Pancreas (tissue), 10 donors: ENCODE measurements around the gene CTNNA2. TPM values are rescaled to one million over a fixed set of nuclear protein-coding genes. Genes with fewer than 3 reads are reported as not detected.

Experiments
- ATAC-seq, 4 donors: fragments of 200-7000 bp; cut with Tn5 transposase; one replicate each; pipeline versions ENCODE4 v1.8.0 to v1.9.1; 2020; ENCODE audit warnings: mild to moderate bottlenecking in 4 of 4, moderate library complexity in 4 of 4
- DNase-seq, 6 donors: peaks; one replicate each; pipeline ENCODE4 v3.0.0-alpha.2; 2020
- FAIRE-seq: peaks from 2 replicates; lab custom pipeline; 2012; peaks lifted over from hg19 to GRCh38; lab: Jason Lieb, UNC
- H3K27ac ChIP-seq, 4 donors: fragments of 200-600 bp; sonication (generic); 1 replicate in 3 of 4; 2 replicates in 1 of 4; pipeline versions ENCODE4 v1.5.0 to v1.8.0; 2020
- H3K27me3 ChIP-seq, 4 donors: fragments of 200-600 bp; one replicate each; pipeline ENCODE4 v1.8.0; 2021
- H3K36me3 ChIP-seq, 3 donors: fragments of 200-600 bp; sonication (generic) in 1 of 3; one replicate each; pipeline versions ENCODE4 v1.5.0 to v1.8.0; 2020 to 2021
- H3K4me1 ChIP-seq, 3 donors: fragments of 200-600 bp; one replicate each; pipeline ENCODE4 v1.8.0; 2021
- H3K4me3 ChIP-seq, 4 donors: fragments of 200-600 bp; sonication (generic) in 2 of 4; one replicate each; pipeline versions ENCODE4 v1.5.0 to v1.8.0; 2020 to 2021
- H3K9me3 ChIP-seq, 4 donors: fragments of 200-600 bp; one replicate each; pipeline ENCODE4 v1.8.0; 2021
- WGBS, 2 donors: extraction: QIAGEN DNeasy Blood & Tissue Kit; methylation state at CpG; one replicate each; pipeline ENCODE4 v1.1.7; 2013; 5-methylcytosine and 5-hydroxymethylcytosine counted together
- intact Hi-C, 3 donors: fragments of 100-400 bp; cut with DNase I; formaldehyde crosslinking; loops; one replicate each; pipeline versions ENCODE4 v1.11.1 to v1.14.2; 2022
- polyA plus RNA-seq, 2 donors: library from polyadenylated mRNA; stranded (reverse); fragments of 200-250 nt; gene quantifications; one replicate each; pipeline ENCODE4 v1.2.3, GENCODE V29; 2013
- total RNA-seq, 6 donors: library from RNA; stranded (reverse); fragmentation: NEBNext Ultra II Directional in 4 of 6; extraction: Animal tissue kit (Norgen Biotek cat#: 25700) in 4 of 6; gene quantifications; one replicate each; pipeline versions ENCODE4 v1.2.1 to v1.2.4, GENCODE V29; 2021 to 2023
- TF ChIP-seq, protein P1 (sequence below), 4 donors: fragments of 200-600 bp; sonication (generic) in 3 of 4; IDR thresholded peaks; one replicate each; pipeline versions ENCODE4 v1.5.0 to v1.8.0; 2021; ENCODE audit warnings: antibody characterized with exemption in 4 of 4
- donor health status: healthy with polysubstance abuse.
- donor health status: DM: no; HTN: no; CAD: no; lungs with moderate emphysema.
- donor health status: DM: no; HTN: no; CAD: no.
- donor health status: control.
- donor health status: control.
- donor health status: Bipolar disorder and iron deficiency.
- donor health status: DM: yes; HTN: yes; CAD: no.
- donor health status: DM: no; HTN: no; CAD: no.
- donor health status: DM: no; HTN: no; CAD: no.
- donor health status: DM: yes; HTN: yes; CAD: no.

Gene CTNNA2
- total and polyA plus RNA-seq, 8 donors = 0.25 to 12.1 (median 2.1) TPM

DNA sequence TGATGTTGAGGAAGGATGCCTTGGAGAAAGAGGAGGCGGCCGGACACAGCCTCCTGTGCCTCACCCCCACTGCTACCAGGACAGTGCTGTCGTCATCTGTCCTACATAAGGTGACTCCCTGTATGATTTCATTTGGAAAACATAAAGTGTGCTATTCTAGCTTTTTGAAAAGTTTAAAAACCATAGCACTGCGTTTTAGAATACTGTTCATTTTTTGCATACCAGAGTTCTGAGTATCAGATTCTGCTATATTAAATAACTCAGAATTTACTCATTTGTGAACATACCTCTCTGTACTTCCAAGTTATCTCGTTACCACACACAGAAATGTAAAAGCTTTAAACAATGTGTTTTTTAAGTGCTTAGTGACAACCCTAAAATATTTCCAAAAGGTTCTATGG lies 488.9 kb downstream of the CTNNA2 start:
- WGBS, 2 donors = 45 to 54% methylated on average over 5 of the region's 5 CpGs
- FAIRE-seq (no peak), ATAC-seq (no peak), DNase-seq (no peak)
- TF ChIP-seq, protein P1, sequence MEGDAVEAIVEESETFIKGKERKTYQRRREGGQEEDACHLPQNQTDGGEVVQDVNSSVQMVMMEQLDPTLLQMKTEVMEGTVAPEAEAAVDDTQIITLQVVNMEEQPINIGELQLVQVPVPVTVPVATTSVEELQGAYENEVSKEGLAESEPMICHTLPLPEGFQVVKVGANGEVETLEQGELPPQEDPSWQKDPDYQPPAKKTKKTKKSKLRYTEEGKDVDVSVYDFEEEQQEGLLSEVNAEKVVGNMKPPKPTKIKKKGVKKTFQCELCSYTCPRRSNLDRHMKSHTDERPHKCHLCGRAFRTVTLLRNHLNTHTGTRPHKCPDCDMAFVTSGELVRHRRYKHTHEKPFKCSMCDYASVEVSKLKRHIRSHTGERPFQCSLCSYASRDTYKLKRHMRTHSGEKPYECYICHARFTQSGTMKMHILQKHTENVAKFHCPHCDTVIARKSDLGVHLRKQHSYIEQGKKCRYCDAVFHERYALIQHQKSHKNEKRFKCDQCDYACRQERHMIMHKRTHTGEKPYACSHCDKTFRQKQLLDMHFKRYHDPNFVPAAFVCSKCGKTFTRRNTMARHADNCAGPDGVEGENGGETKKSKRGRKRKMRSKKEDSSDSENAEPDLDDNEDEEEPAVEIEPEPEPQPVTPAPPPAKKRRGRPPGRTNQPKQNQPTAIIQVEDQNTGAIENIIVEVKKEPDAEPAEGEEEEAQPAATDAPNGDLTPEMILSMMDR (IDR thresholded peaks at IDR 0.05) = no peak
- Histone ChIP-seq H3K36me3 (no peaks in the 10 kb centered on the region), H3K4me3 (no peak overlapping the region), H3K27ac (no peak overlapping the region), H3K4me1 (no peaks in the 10 kb centered on the region), H3K9me3 (no peaks in the 10 kb centered on the region), H3K27me3 (no peaks in the 10 kb centered on the region)
- intact Hi-C loops = no loop called here

DNA sequence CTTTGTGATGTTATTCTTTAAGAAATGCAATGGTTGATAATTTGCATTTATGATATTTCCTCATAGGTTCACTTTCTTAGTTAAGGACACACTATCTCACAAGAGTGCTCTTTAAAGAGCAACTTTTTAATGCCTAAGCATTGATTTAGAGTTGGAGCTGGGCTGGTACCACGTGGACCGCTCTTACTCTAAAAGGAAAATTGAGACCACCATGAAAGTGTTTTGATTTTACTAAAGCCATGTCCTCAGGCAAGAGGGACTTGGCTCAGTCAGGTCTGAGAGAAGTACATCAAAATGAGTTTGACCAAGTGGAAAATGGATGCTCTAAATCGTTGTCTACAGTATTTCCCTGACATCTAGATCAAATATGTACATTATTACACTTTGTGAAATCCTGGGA lies 489.3 kb downstream of the CTNNA2 start:
- no peak overlapping the region for H3K4me3 ChIP-seq
- no peaks in the 10 kb centered on the region for H3K9me3 ChIP-seq
- H3K27ac ChIP-seq = no peak overlapping the region
- H3K27me3 ChIP-seq = no peaks in the 10 kb centered on the region
- no peak for DNase-seq
- no peak for ATAC-seq
- 44 to 60% methylated on average over 3 of the region's 3 CpGs for WGBS, 2 donors
- intact Hi-C loops = no loop called here
- no peak for FAIRE-seq
- TF ChIP-seq, protein P1 (IDR thresholded peaks at IDR 0.05) = no peak
- no peaks in the 10 kb centered on the region for H3K4me1 ChIP-seq
- no peaks in the 10 kb centered on the region for H3K36me3 ChIP-seq

DNA sequence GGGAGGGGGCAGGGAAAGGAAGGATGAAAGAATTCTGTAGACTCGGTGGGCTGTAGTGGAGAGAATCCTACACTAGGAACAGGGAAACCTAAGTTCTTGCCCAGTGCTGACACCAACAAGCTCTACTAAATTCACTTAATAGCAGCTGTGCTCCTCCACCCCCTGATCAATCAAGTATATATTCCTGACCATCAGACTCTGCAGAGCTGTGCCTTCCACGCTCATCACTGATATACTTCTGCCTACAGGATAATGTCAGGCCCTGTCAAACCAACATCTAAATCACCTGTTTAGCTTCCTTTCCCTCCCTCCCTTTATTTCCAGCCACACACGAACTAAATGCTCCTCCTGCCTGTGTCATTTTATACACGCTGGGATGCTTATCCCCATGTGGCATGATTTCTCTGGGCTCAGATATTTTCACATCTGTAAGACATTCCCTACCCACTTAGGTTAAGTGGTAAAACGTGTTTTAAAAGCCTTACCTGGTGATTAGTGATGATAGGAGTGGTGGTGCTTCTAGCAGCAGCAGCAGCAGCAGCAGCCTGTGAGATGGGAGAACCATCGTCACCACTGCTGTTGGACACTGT lies 489.8 kb downstream of the CTNNA2 start:
- intact Hi-C loops = no loop called here

DNA sequence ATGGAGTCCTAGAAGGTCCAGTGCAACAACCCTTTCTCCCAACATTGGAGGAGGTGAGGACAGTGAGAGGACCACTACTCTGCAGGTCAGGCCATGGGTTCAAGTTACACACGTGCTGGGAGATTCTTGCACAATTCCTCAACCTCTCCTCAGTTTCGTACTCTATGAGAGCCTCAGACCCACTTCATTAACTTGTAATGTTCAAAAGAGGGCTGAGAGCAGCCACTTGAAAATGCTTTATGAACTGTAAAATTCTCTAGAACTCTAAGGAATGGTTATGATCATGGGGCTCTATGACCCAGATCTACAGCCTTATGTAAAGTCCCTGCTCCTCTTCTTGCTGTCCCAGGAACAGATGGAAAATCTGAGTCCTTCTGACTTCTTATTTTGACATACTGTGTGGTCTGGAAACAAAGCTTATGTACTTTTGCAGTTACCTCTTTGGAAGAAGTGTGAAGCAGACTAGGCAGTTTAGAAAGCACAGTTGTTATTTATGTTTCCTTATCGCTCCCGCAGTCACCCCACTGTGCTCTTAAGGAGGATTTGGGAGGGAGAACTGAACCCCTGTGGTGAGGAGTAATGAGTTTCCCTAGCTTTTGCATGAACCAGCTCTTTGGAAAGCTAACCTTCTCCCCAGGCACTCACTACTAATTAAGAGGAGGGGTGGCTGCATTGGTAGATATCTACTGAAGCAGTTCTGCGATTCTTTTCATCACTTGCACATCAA lies 495.1 kb downstream of the CTNNA2 start:
- Histone ChIP-seq H3K9me3 (no peaks in the 10 kb centered on the region), H3K4me1 (no peaks in the 10 kb centered on the region), H3K4me3 (no peak overlapping the region), H3K27ac (no peak overlapping the region), H3K36me3 (no peaks in the 10 kb centered on the region), H3K27me3 (no peaks in the 10 kb centered on the region)
- FAIRE-seq (no peak), DNase-seq (no peak), ATAC-seq (no peak)
- TF ChIP-seq, protein P1 (IDR thresholded peaks at IDR 0.05) = no peak
- intact Hi-C loops = no loop called here
- WGBS, 2 donors = 22 to 27% methylated on average over 5 of the region's 5 CpGs

More for the DNA sequence above, 489.8 kb downstream of the CTNNA2 start:
- Histone ChIP-seq H3K36me3 (no peaks in the 10 kb centered on the region), H3K9me3 (no peaks in the 10 kb centered on the region), H3K4me3 (no peak overlapping the region), H3K27me3 (no peaks in the 10 kb centered on the region), H3K4me1 (no peaks in the 10 kb centered on the region), H3K27ac (no peak overlapping the region)
- ATAC-seq = peak in 1 of 4 donors; percentile 30
- TF ChIP-seq, protein P1 (IDR thresholded peaks at IDR 0.05) = no peak
- 54 to 59% methylated on average over 6 of the region's 6 CpGs for WGBS, 2 donors
- DNase-seq = no peak
- FAIRE-seq = no peak

DNA sequence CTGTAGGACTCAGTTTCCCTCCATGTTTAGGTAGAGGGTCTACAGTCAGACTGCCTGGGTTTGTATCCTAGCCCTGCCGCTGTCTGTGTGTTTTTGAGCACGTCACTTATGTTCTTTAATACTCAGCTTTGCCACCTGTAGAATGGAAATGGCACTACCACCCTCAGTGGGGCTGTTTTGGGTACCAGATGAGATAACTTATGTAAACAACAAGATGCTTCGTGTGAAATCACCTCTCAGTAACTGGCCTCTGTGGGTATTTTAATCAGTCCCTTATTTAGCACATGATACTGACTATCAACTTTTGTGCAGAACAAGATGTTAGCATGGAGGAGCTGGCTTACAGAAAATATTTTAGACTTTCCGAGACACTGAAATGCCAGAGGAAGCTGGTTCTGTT lies 495.7 kb downstream of the CTNNA2 start:
- no peak overlapping the region for H3K27ac ChIP-seq
- no peaks in the 10 kb centered on the region for H3K27me3 ChIP-seq
- intact Hi-C loops = no loop called here
- DNase-seq = no peak
- FAIRE-seq = no peak
- H3K4me1 ChIP-seq = no peaks in the 10 kb centered on the region
- H3K4me3 ChIP-seq = no peak overlapping the region
- TF ChIP-seq, protein P1 (IDR thresholded peaks at IDR 0.05) = no peak
- no peaks in the 10 kb centered on the region for H3K36me3 ChIP-seq
- no peaks in the 10 kb centered on the region for H3K9me3 ChIP-seq
- ATAC-seq = no peak
- 35 to 57% methylated on average over 4 of the region's 4 CpGs for WGBS, 2 donors
